HEK293 (cell line): ENCODE measurements around the gene FBXO34.

Experiments
- CTCF ChIA-PET: fragments of 350-600 bp; formaldehyde crosslinking; extraction: SDS; loops from one replicate; lab custom pipeline; 2021; ENCODE audit warnings: antibody characterized with exemption; lab: Yijun Ruan, JAX
- POLR2A ChIA-PET: fragments of 300-600 bp; formaldehyde crosslinking; extraction: SDS; loops from one replicate; lab custom pipeline; 2020; ENCODE audit warnings: antibody characterized with exemption, inconsistent platforms; lab: Yijun Ruan, JAX
- H3K27ac ChIP-seq: fragments of 200-500 bp; sonication (Bioruptor generic); 2 replicates; pipeline ENCODE4 v1.5.1; 2014; ENCODE audit warnings: low read depth, low read length, control low read depth, inconsistent platforms; ENCODE audit errors: extremely low read depth
- H3K36me3 ChIP-seq, 2 experiments: fragments of 200-500 bp in 1 of 2; sonication (Bioruptor generic) in 1 of 2; 1 replicate in 1 of 2; 2 replicates in 1 of 2; pipeline ENCODE4 v1.5.1; 2014 to 2017; ENCODE audit warnings: inconsistent platforms in 2 of 2, low read length in 2 of 2; ENCODE audit not compliant: control insufficient read depth in 2 of 2, insufficient read depth in 1 of 2
- H3K4me1 ChIP-seq: fragments of 200-500 bp; sonication (Bioruptor generic); 2 replicates; pipeline ENCODE4 v1.5.1; 2014; ENCODE audit warnings: mild to moderate bottlenecking, low read length, inconsistent platforms; ENCODE audit not compliant: control insufficient read depth, insufficient read depth
- H3K4me3 ChIP-seq: 2 replicates; pipeline ENCODE4 v1.5.1; 2011; ENCODE audit warnings: low read depth, mild to moderate bottlenecking, control low read depth, low read length, moderate library complexity
- H3K9me3 ChIP-seq: fragments of 200-500 bp; sonication (Bioruptor generic); 2 replicates; pipeline ENCODE4 v1.5.1; 2014; ENCODE audit warnings: low read depth, low read length, inconsistent platforms; ENCODE audit not compliant: control insufficient read depth, insufficient read depth
- KLF10 ChIP-seq: fragments of 450-650 bp; IDR thresholded peaks from 2 replicates; pipeline ENCODE4 v1.5.1; 2018; ENCODE audit warnings: missing biosample characterization, mild to moderate bottlenecking, missing genetic modification characterization
- KLF8 ChIP-seq: fragments of 450-650 bp; formaldehyde crosslinking; IDR thresholded peaks from 2 replicates; pipeline ENCODE4 v1.5.1; 2016; ENCODE audit warnings: missing biosample characterization, missing genetic modification characterization
- KLF9 ChIP-seq: fragments of 450-650 bp; formaldehyde crosslinking; IDR thresholded peaks from 2 replicates; pipeline ENCODE4 v1.5.1; 2016; ENCODE audit warnings: missing biosample characterization, missing genetic modification characterization, low read depth
- MZF1 ChIP-seq: fragments of 450-650 bp; formaldehyde crosslinking; IDR thresholded peaks from 2 replicates; pipeline ENCODE4 v1.5.1; 2017; ENCODE audit warnings: missing biosample characterization, missing genetic modification characterization, borderline replicate concordance
- ZBTB1 ChIP-seq: fragments of 450-650 bp; formaldehyde crosslinking; IDR thresholded peaks from 2 replicates; pipeline ENCODE4 v1.5.1; 2016; ENCODE audit warnings: missing biosample characterization, missing genetic modification characterization
- ZFP69B ChIP-seq: fragments of 450-650 bp; formaldehyde crosslinking; IDR thresholded peaks from 2 replicates; pipeline ENCODE4 v1.5.1; 2016; ENCODE audit warnings: missing biosample characterization, missing genetic modification characterization
- ZNF112 ChIP-seq: fragments of 450-650 bp; formaldehyde crosslinking; IDR thresholded peaks from 2 replicates; pipeline ENCODE4 v1.5.0; 2017; ENCODE audit warnings: missing biosample characterization, missing genetic modification characterization
- ZNF121 ChIP-seq: fragments of 450-650 bp; formaldehyde crosslinking; IDR thresholded peaks from 2 replicates; pipeline ENCODE4 v1.5.1; 2016; ENCODE audit warnings: missing biosample characterization, missing genetic modification characterization
- ZNF202 ChIP-seq: fragments of 450-650 bp; formaldehyde crosslinking; IDR thresholded peaks from 2 replicates; pipeline ENCODE4 v1.5.1; 2016; ENCODE audit warnings: missing biosample characterization, missing genetic modification characterization, borderline replicate concordance
- ZNF416 ChIP-seq: fragments of 450-650 bp; formaldehyde crosslinking; IDR thresholded peaks from 2 replicates; pipeline ENCODE4 v1.5.1; 2016; ENCODE audit warnings: missing biosample characterization, missing genetic modification characterization
- ZNF610 ChIP-seq: fragments of 450-650 bp; formaldehyde crosslinking; IDR thresholded peaks from 2 replicates; pipeline ENCODE4 v1.5.1; 2016; ENCODE audit warnings: missing biosample characterization, missing genetic modification characterization, borderline replicate concordance
- ZNF626 ChIP-seq: fragments of 450-650 bp; sonication (Bioruptor Pico); formaldehyde crosslinking; IDR thresholded peaks from 2 replicates; pipeline ENCODE4 v1.5.1; 2018; ENCODE audit warnings: missing biosample characterization, missing genetic modification characterization, inconsistent platforms
- ZNF660 ChIP-seq: fragments of 450-650 bp; IDR thresholded peaks from 2 replicates; pipeline ENCODE4 v1.5.1; 2018; ENCODE audit warnings: missing biosample characterization, mild to moderate bottlenecking, missing genetic modification characterization
- ZNF670 ChIP-seq: fragments of 450-650 bp; formaldehyde crosslinking; IDR thresholded peaks from 2 replicates; pipeline ENCODE4 v1.5.1; 2016; ENCODE audit warnings: missing biosample characterization, missing genetic modification characterization, low read depth
- ZNF677 ChIP-seq: fragments of 450-650 bp; IDR thresholded peaks from 2 replicates; pipeline ENCODE4 v1.5.0; 2018; ENCODE audit warnings: missing biosample characterization, mild to moderate bottlenecking, missing genetic modification characterization, moderate library complexity
- ZNF747 ChIP-seq: fragments of 450-650 bp; formaldehyde crosslinking; IDR thresholded peaks from 2 replicates; pipeline ENCODE4 v1.5.1; 2016; ENCODE audit warnings: missing biosample characterization, missing genetic modification characterization
- ZNF785 ChIP-seq: fragments of 450-650 bp; formaldehyde crosslinking; IDR thresholded peaks from 2 replicates; pipeline ENCODE4 v1.5.1; 2016; ENCODE audit warnings: missing biosample characterization, missing genetic modification characterization
- ZXDB ChIP-seq: fragments of 450-650 bp; formaldehyde crosslinking; IDR thresholded peaks from 2 replicates; pipeline ENCODE4 v1.5.1; 2016; ENCODE audit warnings: missing biosample characterization, missing genetic modification characterization
- TF ChIP-seq, protein P1 (sequence below): fragments of 450-650 bp; formaldehyde crosslinking; IDR thresholded peaks from 2 replicates; pipeline ENCODE4 v1.5.1; 2016; ENCODE audit warnings: missing biosample characterization, missing genetic modification characterization

Gene FBXO34

DNA sequence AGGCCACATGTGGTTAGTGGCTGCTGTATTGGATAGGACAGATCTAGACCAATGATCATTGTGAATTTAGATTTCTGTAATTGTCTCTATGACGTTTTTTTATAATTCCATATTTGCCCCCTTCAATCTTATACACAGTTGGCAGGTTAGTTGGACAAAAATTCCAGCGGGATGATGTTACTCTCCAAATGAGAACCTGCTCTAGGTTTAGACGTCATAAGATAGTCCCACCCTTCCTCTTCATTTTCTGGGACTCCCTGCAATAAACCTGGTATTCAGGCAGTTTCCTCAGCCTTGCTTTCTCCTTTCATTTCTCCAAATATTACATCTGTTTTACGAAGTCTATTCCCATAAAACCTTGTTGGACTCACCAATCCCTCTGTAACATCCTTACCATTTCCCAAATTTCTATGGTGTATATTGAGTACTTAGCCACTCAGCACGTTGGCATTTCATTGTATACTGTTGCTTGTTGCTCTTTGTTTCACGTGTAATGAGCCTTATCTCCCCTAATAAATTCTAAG, 10.2 kb downstream of the FBXO34 start (continued):
- TF ChIP-seq, protein P1, sequence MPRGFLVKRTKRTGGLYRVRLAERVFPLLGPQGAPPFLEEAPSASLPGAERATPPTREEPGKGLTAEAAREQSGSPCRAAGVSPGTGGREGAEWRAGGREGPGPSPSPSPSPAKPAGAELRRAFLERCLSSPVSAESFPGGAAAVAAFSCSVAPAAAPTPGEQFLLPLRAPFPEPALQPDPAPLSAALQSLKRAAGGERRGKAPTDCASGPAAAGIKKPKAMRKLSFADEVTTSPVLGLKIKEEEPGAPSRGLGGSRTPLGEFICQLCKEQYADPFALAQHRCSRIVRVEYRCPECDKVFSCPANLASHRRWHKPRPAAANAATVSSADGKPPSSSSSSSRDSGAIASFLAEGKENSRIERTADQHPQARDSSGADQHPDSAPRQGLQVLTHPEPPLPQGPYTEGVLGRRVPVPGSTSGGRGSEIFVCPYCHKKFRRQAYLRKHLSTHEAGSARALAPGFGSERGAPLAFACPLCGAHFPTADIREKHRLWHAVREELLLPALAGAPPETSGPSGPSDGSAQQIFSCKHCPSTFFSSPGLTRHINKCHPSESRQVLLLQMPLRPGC (tag by site-specific recombination): no peak
- TF ChIP-seq KLF9 (tag by site-specific recombination): no peak
- no peak for TF ChIP-seq ZNF677 (tag by site-specific recombination)
- no peak for TF ChIP-seq ZNF112 (tag by site-specific recombination)
- TF ChIP-seq KLF10 (tag by site-specific recombination): no peak
- no peak for TF ChIP-seq ZNF785 (tag by site-specific recombination)
- no peak for TF ChIP-seq ZNF610 (tag by site-specific recombination)
- no peak for TF ChIP-seq ZXDB
- TF ChIP-seq ZBTB1 (tag by site-specific recombination): no peak

DNA sequence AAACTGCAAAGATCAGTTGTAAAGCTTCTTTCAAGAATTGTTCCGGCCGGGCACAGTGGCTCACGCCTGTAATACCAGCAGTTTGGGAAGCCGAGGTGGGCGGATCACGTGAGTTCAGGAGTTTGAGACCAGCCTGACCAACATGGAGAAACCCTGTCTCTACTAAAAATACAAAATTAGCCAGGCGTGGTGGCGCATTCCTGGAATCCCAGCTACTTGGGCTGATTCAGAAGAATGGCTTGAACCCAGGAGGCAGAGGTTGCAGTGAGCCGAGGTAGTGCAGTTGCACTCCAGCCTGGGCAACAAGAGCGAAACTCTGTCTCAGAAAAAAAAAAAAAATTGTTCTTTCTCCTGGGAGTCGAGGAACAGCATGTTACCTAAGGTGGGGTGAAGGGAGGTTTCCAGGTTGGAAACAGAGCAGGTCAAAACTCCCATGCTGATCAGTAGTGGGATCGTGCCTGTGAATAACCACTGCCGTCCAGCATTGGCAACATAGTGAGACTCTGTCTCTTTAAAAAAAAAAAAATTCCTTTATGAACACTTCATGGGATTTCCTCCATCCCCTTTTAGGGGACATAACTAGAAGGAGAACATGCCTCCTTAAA, 13.9 kb downstream of the FBXO34 start:
- Histone ChIP-seq H3K27ac (no peak overlapping the region), H3K4me3 (no peak overlapping the region)
- CTCF ChIA-PET: interaction anchor here (1.0 to 3.2 kb wide), 2 partner anchors 14 to 70 kb away, joined by 3 to 14 read pairs; partner anchors contain the start of gene FBXO34
- POLR2A ChIA-PET: no interaction called here
- TF ChIP-seq ZNF660 (tag by site-specific recombination) (no peak), MZF1 (tag by site-specific recombination) (0 out of 2 replicates have a peak, but pooled peaks have one; percentile 21), ZNF202 (no peak)
- TF ChIP-seq, all 188 proteins: peak for 1
- Histone ChIP-seq H3K36me3 (no peaks in the 10 kb centered on the region; a peak in 1 of 3 replicates), H3K4me1 (peaks cover 9% of the 10 kb centered on the region), H3K9me3 (no peaks in the 10 kb centered on the region)

DNA sequence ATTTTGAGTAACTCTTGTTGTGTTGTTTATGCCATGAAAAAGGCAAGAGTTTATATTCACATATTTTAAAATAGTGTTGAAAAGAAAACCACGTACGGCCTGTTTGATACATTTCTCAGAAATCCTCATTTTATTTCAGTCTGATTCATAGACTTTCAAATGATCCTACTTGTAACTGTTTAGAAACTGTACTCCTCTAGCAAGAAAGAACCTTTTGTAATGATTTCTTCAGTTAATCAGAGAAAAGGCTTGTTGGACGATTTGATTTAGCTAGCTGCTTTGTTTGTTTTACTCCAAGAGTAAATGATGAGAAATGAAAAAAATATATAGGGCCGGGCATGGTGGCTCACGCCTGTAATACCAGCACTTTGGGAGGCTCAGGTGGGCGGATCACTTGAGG, 17.2 kb downstream of the FBXO34 start:
- Histone ChIP-seq H3K27ac (no peak overlapping the region), H3K36me3 (no peaks in the 10 kb centered on the region; a peak in 1 of 3 replicates), H3K4me3 (no peak overlapping the region), H3K4me1 (peaks cover 6% of the 10 kb centered on the region), H3K9me3 (no peaks in the 10 kb centered on the region)
- TF ChIP-seq ZNF202: no peak
- no peak for TF ChIP-seq ZNF416
- TF ChIP-seq ZNF626 (tag by site-specific recombination): no peak
- no peak for TF ChIP-seq KLF8 (tag by site-specific recombination)
- no peak for TF ChIP-seq ZNF670
- TF ChIP-seq ZFP69B: no peak
- POLR2A ChIA-PET: no interaction called here
- CTCF ChIA-PET: no interaction called here

DNA sequence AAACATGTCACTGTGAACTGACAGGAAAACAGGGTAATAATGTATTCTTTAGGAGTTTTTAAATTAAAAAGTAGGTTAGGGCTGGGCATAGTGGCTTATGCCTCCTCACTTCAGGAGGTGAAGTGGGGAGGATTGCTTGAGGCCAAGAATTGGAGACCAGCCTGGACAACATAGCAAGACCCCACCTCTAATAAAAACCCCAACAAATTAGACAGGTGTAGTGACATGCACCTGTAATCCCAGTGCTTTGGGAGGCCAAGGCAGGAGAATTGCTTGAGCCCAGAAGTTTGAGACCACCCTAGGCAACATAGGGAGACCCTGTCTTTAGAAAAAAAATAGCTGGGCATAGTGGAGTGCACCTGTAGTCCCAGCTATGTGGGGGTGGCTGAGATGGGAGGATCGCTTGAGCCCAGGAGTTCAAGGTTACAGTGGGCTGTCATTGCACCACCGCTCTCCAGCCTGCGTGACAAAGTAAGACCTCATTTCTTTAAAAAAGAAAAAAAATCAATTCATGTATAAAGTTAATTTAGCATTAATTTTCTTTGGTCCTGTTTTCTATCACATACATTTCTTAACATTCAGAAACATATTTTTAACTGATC, 20.4 kb downstream of the FBXO34 start:
- Histone ChIP-seq H3K4me1 (peaks cover 8% of the 10 kb centered on the region), H3K9me3 (no peaks in the 10 kb centered on the region), H3K4me3 (no peak overlapping the region)
- peak; percentile 13; the same call in 1 of the 2 replicates for TF ChIP-seq ZNF121 (tag by site-specific recombination)
- TF ChIP-seq ZNF747 (tag by site-specific recombination): no peak
- TF ChIP-seq, all 188 proteins: peak for 1
- ChIA-PET CTCF (no interaction called here), POLR2A (no interaction called here)
- Histone ChIP-seq H3K27ac (no peak overlapping the region), H3K36me3 (no peaks in the 10 kb centered on the region; a peak in 1 of 3 replicates)
